NCI-H2227 treated with DMSO at 0.1 percent for 48 hours (cell line): Measurements from ENCODE around the gene FIS1.
"Not testable (repeated sequence)": the region's sequence is repeated elsewhere in the genome, so short reads cannot be mapped to it uniquely, and the experiment has no call there.

ENCODE experiments used
- DNase-seq: peaks from one replicate; lab custom pipeline; 2025; lab: John Stamatoyannopoulos, UW

FIS1 gene

GRCh38 chr7:101255796-101256195, 10.9 kb upstream of the FIS1 start:
- no peak for DNase-seq

- not testable (repeated sequence) for DNase-seq
Observed at GRCh38 chr7:101253199-101253598, 8.3 kb upstream of the FIS1 start.

- peak; percentile 96 for DNase-seq
Observed at GRCh38 chr7:101251871-101252659, 7.2 kb upstream of the FIS1 start.

- no peak for DNase-seq
Observed at GRCh38 chr7:101250324-101250723, 5.4 kb upstream of the FIS1 start.

GRCh38 chr7:101248276-101248675, 3.4 kb upstream of the FIS1 start:
- no peak for DNase-seq

GRCh38 chr7:101245147-101245668, 327 bp upstream of the FIS1 start:
- DNase-seq, result no peak

- no peak for DNase-seq
Observed at GRCh38 chr7:101243646-101244374, 1.1 kb downstream of the FIS1 start.

GRCh38 chr7:101241443-101242349, 3.2 kb downstream of the FIS1 start:
- DNase-seq, result no peak

GRCh38 chr7:101241015-101241363, 3.9 kb downstream of the FIS1 start:
- DNase-seq, result no peak

- no peak for DNase-seq
Observed at GRCh38 chr7:101240226-101241014, 4.5 kb downstream of the FIS1 start.

- DNase-seq, result no peak
Observed at GRCh38 chr7:101239951-101240220, 5.0 kb downstream of the FIS1 start.

- no peak for DNase-seq
Observed at GRCh38 chr7:101239191-101239950, 5.5 kb downstream of the FIS1 start.

- no peak for DNase-seq
Observed at GRCh38 chr7:101238226-101239182, 6.4 kb downstream of the FIS1 start.

GRCh38 chr7:101237206-101238067, 7.4 kb downstream of the FIS1 start, which contains the start of gene CLDN15:
Gene CLDN15, minus strand, starts transcription at chr7:101237802. Its CDS starts 221 bp downstream, at chr7:101237581.
- no peak for DNase-seq

- DNase-seq, result no peak
Observed at GRCh38 chr7:101236292-101236835, 8.5 kb downstream of the FIS1 start.

- DNase-seq, result no peak
Observed at GRCh38 chr7:101235522-101235921, 9.4 kb downstream of the FIS1 start.

- DNase-seq, result no peak
Observed at GRCh38 chr7:101235050-101235449, 9.8 kb downstream of the FIS1 start.

GRCh38 chr7:101234636-101235035, 10.2 kb downstream of the FIS1 start:
- no peak for DNase-seq
